Ureter (tissue), 1 donor: ENCODE measurements around the gene STK16. TPM values are rescaled to one million over a fixed set of nuclear protein-coding genes. Genes with fewer than 3 reads are reported as not detected.
"Not testable (repeated sequence)": the region's sequence is repeated elsewhere in the genome, so short reads cannot be mapped to it uniquely, and the experiment has no call there.

Experiments used
- DNase-seq: peaks from one replicate; pipeline ENCODE4 v3.0.0-alpha.2; 2020; ENCODE audit warnings: low spot score
- total RNA-seq: library from RNA; stranded (reverse); gene quantifications from one replicate; pipeline ENCODE4 v1.2.4, GENCODE V29; 2023
- donor health status: DM: yes; HTN: yes; CAD: no.

STK16 gene
- total RNA-seq, 1 donor from 2014 or later = 32.9 TPM

- DNase-seq = not testable (repeated sequence)
These were observed 41.8 kb downstream of the STK16 start for GRCh38 chr2:219287116-219287440.

GRCh38 chr2:219287580-219288265 lies 42.4 kb downstream of the STK16 start:
- DNase-seq = no peak

GRCh38 chr2:219289195-219289536 lies 43.9 kb downstream of the STK16 start:
- no peak for DNase-seq

- peak; percentile 83 for DNase-seq
These were observed 44.5 kb downstream of the STK16 start for GRCh38 chr2:219289537-219290361.

GRCh38 chr2:219290381-219291171 lies 45.3 kb downstream of the STK16 start:
- DNase-seq = no peak

- DNase-seq = no peak
These were observed 46.1 kb downstream of the STK16 start for GRCh38 chr2:219291394-219291793.

GRCh38 chr2:219291910-219292490 lies 46.7 kb downstream of the STK16 start:
- no peak for DNase-seq

- DNase-seq = no peak
These were observed 47.3 kb downstream of the STK16 start for GRCh38 chr2:219292616-219293015.

GRCh38 chr2:219293736-219294231 lies 48.5 kb downstream of the STK16 start:
- no peak for DNase-seq

- DNase-seq = peak; percentile 88
These were observed 49.4 kb downstream of the STK16 start for GRCh38 chr2:219294356-219295351.

GRCh38 chr2:219296142-219296541 lies 50.9 kb downstream of the STK16 start:
- no peak for DNase-seq

- no peak for DNase-seq
These were observed 51.5 kb downstream of the STK16 start for GRCh38 chr2:219296631-219297391.

- DNase-seq = no peak
These were observed 52.6 kb downstream of the STK16 start for GRCh38 chr2:219297766-219298456.

- peak; percentile 93 for DNase-seq
These were observed 53.6 kb downstream of the STK16 start for GRCh38 chr2:219298759-219299371.

GRCh38 chr2:219299372-219299760 lies 54.1 kb downstream of the STK16 start:
- no peak for DNase-seq
